HG03354 (cell line): ENCODE measurements around the gene TBC1D2B.
A peak's percentile ranks its signal among the peaks of the same experiment; 100 is the strongest.

Experiments used
- ATAC-seq: cut with Tn5 transposase; IDR thresholded peaks from one replicate; pipeline ENCODE4 v1.9.1; 2021; ENCODE audit warnings: mild to moderate bottlenecking; ENCODE audit not compliant: unreplicated experiment, poor library complexity, severe bottlenecking

Gene TBC1D2B

GRCh38 chr15:78077053-78077870 is at the start of gene TBC1D2B:
TBC1D2B (minus strand) TSS chr15:78077711; CDS start chr15:78077652, 59 bp downstream.
- peak; percentile 79 for ATAC-seq

- ATAC-seq, result no peak
These were observed 47.8 kb upstream of the TBC1D2B start for GRCh38 chr15:78125267-78125666.

- ATAC-seq, result no peak
These were observed 43.0 kb upstream of the TBC1D2B start for GRCh38 chr15:78120523-78120922.

GRCh38 chr15:78112551-78112950 is 35.0 kb upstream of the TBC1D2B start:
- ATAC-seq, result no peak

GRCh38 chr15:78111788-78112187 is 34.3 kb upstream of the TBC1D2B start:
- no peak for ATAC-seq

GRCh38 chr15:78110916-78111475 is 33.5 kb upstream of the TBC1D2B start:
- no peak for ATAC-seq

GRCh38 chr15:78110096-78110495 is 32.6 kb upstream of the TBC1D2B start:
- no peak for ATAC-seq

GRCh38 chr15:78109156-78109555 is 31.6 kb upstream of the TBC1D2B start:
- no peak for ATAC-seq

GRCh38 chr15:78108300-78109084 is 31.0 kb upstream of the TBC1D2B start:
- peak; percentile 60 for ATAC-seq

- ATAC-seq, result no peak
These were observed 30.0 kb upstream of the TBC1D2B start for GRCh38 chr15:78107471-78107870.

GRCh38 chr15:78105476-78106241 is 28.1 kb upstream of the TBC1D2B start:
- no peak for ATAC-seq

- ATAC-seq, result no peak
These were observed 27.3 kb upstream of the TBC1D2B start for GRCh38 chr15:78104566-78105475.

GRCh38 chr15:78104119-78104479 is 26.6 kb upstream of the TBC1D2B start:
- peak; percentile 16 for ATAC-seq

- peak; percentile 91 for ATAC-seq
These were observed 26.1 kb upstream of the TBC1D2B start for GRCh38 chr15:78103406-78104118.

- no peak for ATAC-seq
These were observed 25.2 kb upstream of the TBC1D2B start for GRCh38 chr15:78102741-78103140.

- no peak for ATAC-seq
These were observed 24.7 kb upstream of the TBC1D2B start for GRCh38 chr15:78102211-78102610.

GRCh38 chr15:78101423-78102105 is 24.1 kb upstream of the TBC1D2B start:
- ATAC-seq, result no peak

GRCh38 chr15:78100886-78101285 is 23.4 kb upstream of the TBC1D2B start:
- ATAC-seq, result no peak
